Endothelial cell of umbilical vein (primary cell): ENCODE data around the gene FLACC1. TPM values are rescaled to one million over a fixed set of nuclear protein-coding genes. Genes with fewer than 3 reads are reported as not detected.

Experiments
- BruUV-seq: library from RNA; stranded (reverse); fragments of 400-500 nt; replicated peaks from 2 replicates; lab custom pipeline; 2021; lab: Mats Ljungman, UMichigan
- CTCF ChIA-PET: fragments of 300-600, 350-600 bp; sonication (Branson Sonifier 250); formaldehyde crosslinking; loops from one replicate; lab custom pipeline; 2021; ENCODE audit warnings: antibody characterized with exemption, inconsistent platforms; lab: Charles Lee
- POLR2A ChIA-PET: fragments of 300-600, 350-600 bp; sonication (Branson Sonifier 250); formaldehyde crosslinking; loops from one replicate; lab custom pipeline; 2021; ENCODE audit warnings: antibody characterized with exemption, inconsistent platforms; lab: Charles Lee
- DNase-seq: peaks from one replicate; pipeline ENCODE4 v3.0.0-alpha.2; 2011; ENCODE audit warnings: low read depth, low spot score
- FAIRE-seq: peaks from 2 replicates; lab custom pipeline; 2011; peaks lifted over from hg19 to GRCh38; lab: Jason Lieb, UNC
- H2AFZ ChIP-seq: 2 replicates; pipeline ENCODE4 v1.6.0; 2012; ENCODE audit warnings: low read depth, low read length, control low read depth, inconsistent platforms
- H3K27ac ChIP-seq: 2 replicates; pipeline ENCODE4 v1.5.1; 2011; ENCODE audit warnings: low read depth, mild to moderate bottlenecking, control low read depth, low read length, moderate library complexity; ENCODE audit not compliant: insufficient read depth
- H3K27me3 ChIP-seq, 2 experiments: 2 replicates each; pipeline versions ENCODE4 v1.6.0 to v1.6.1; 2011; ENCODE audit warnings: low read length in 2 of 2, mixed read lengths in 1 of 2; ENCODE audit not compliant: control insufficient read depth in 2 of 2, insufficient read depth in 2 of 2
- H3K36me3 ChIP-seq, 2 experiments: 2 replicates in 1 of 2; 3 replicates in 1 of 2; pipeline ENCODE4 v1.5.1; 2011; ENCODE audit warnings: low read length in 2 of 2, mild to moderate bottlenecking in 1 of 2, moderate library complexity in 1 of 2; ENCODE audit not compliant: control insufficient read depth in 2 of 2, insufficient read depth in 2 of 2; ENCODE audit errors: extremely low read depth in 1 of 2
- H3K4me1 ChIP-seq: 3 replicates; pipeline ENCODE4 v1.5.1; 2011; ENCODE audit warnings: mild to moderate bottlenecking, low read length; ENCODE audit not compliant: control insufficient read depth, insufficient read depth; ENCODE audit errors: extremely low read depth
- H3K4me2 ChIP-seq: 2 replicates; pipeline ENCODE4 v1.6.1; 2011; ENCODE audit warnings: low read length, control low read depth, mixed read lengths; ENCODE audit not compliant: insufficient read depth
- H3K4me3 ChIP-seq, 3 experiments: fragments of 200-600 bp in 1 of 3; sonication (generic), shearing (Covaris generic) in 1 of 3; replicated peaks in 1 of 3; 2 replicates each; pipeline ENCODE4 v1.5.1; 2011 to 2016; ENCODE audit warnings: control low read depth in 3 of 3, low read length in 3 of 3, mild to moderate bottlenecking in 2 of 3, inconsistent platforms in 1 of 3, low read depth in 1 of 3, moderate library complexity in 1 of 3; ENCODE audit not compliant: insufficient read depth in 1 of 3
- H3K79me2 ChIP-seq: 2 replicates; pipeline ENCODE4 v1.6.0; 2012; ENCODE audit warnings: low read length, inconsistent platforms; ENCODE audit not compliant: control insufficient read depth, insufficient read depth
- H3K9ac ChIP-seq: replicated peaks from 2 replicates; pipeline ENCODE3; 2011; ENCODE audit warnings: low read length, control low read depth; ENCODE audit not compliant: insufficient read depth; ENCODE audit errors: extremely low read depth
- H3K9me1 ChIP-seq: replicated peaks from 3 replicates; pipeline ENCODE4 v1.6.0; 2011; ENCODE audit warnings: mild to moderate bottlenecking, low read length; ENCODE audit not compliant: control insufficient read depth, insufficient read depth; ENCODE audit errors: extremely low read depth
- H3K9me3 ChIP-seq: replicated peaks from 2 replicates; pipeline ENCODE4 v1.5.1; 2012; ENCODE audit warnings: low read length, inconsistent platforms; ENCODE audit not compliant: control insufficient read depth, insufficient read depth
- H4K20me1 ChIP-seq: replicated peaks from 2 replicates; pipeline ENCODE3; 2011; ENCODE audit warnings: mild to moderate bottlenecking, low read length; ENCODE audit not compliant: control insufficient read depth, insufficient read depth; ENCODE audit errors: extremely low read depth
- CTCF ChIP-seq, 2 donors: IDR thresholded peaks; 1 replicate in 1 of 2; 2 replicates in 1 of 2; pipeline ENCODE4 v1.5.1; 2011; ENCODE audit warnings: low read length in 2 of 2, mild to moderate bottlenecking in 2 of 2, moderate library complexity in 2 of 2, control low read depth in 1 of 2, inconsistent platforms in 1 of 2, low read depth in 1 of 2; ENCODE audit not compliant: insufficient read depth in 1 of 2; ENCODE audit errors: extremely low read depth in 1 of 2
- EZH2 ChIP-seq: IDR thresholded peaks from 2 replicates; pipeline ENCODE4 v1.6.1; 2012; ENCODE audit warnings: borderline replicate concordance, low read depth, mild to moderate bottlenecking, moderate library complexity, low read length, inconsistent platforms; ENCODE audit not compliant: severe bottlenecking
- FOS ChIP-seq: IDR thresholded peaks from 2 replicates; pipeline ENCODE4 v1.6.1; 2011; ENCODE audit warnings: mild to moderate bottlenecking, low read length, moderate library complexity, borderline replicate concordance; ENCODE audit not compliant: insufficient read depth
- JUN ChIP-seq: IDR thresholded peaks from 2 replicates; pipeline ENCODE4 v1.6.1; 2011; ENCODE audit warnings: borderline replicate concordance, low read depth; ENCODE audit not compliant: insufficient read length, insufficient read depth
- MYC ChIP-seq: IDR thresholded peaks from one replicate; pipeline ENCODE4 v1.6.1; 2011; ENCODE audit warnings: mild to moderate bottlenecking, low read depth, low read length
- POLR2AphosphoS5 ChIP-seq: IDR thresholded peaks from 2 replicates; pipeline ENCODE4 v1.6.1; 2012; ENCODE audit warnings: low read depth, mild to moderate bottlenecking, control low read depth, low read length, moderate library complexity; ENCODE audit not compliant: insufficient read depth
- dilution Hi-C: fragments of 300-500 bp; cut with MboI; formaldehyde crosslinking; loops from one replicate; pipeline ENCODE4 v1.15.0; 2019; ENCODE audit warnings: low sequenced_read_pairs; ENCODE audit not compliant: extremely low pct_ligation_motif_present
- intact Hi-C: fragments of 100-400 bp; cut with micrococcal nuclease; formaldehyde crosslinking; loops from one replicate; pipeline ENCODE4 v1.10.0; 2022
- polyA plus RNA-seq, 4 experiments: library from polyadenylated mRNA; depleted of rRNA in 3 of 4; stranded (reverse) in 3 of 4; unstranded in 1 of 4; fragments of >200 nt; gene quantifications; 2 replicates each; pipeline versions ENCODE4 v1.2.1 to v1.2.3, GENCODE V29; 2011 to 2012; ENCODE audit warnings: missing spikeins in 1 of 4
- total RNA-seq: library from RNA; stranded (reverse); gene quantifications from 2 replicates; pipeline ENCODE4 v1.2.3, GENCODE V29; 2021

Gene FLACC1
- total and polyA plus RNA-seq, 2 donors (not counting 3 experiments of a cell fraction or from before 2014, with no cell fraction given) = 0.11 to 1.4 TPM

GRCh38 chr2:201275990-201276389, 81.2 kb downstream of the FLACC1 start:
- Histone ChIP-seq H4K20me1 (no peaks in the 10 kb centered on the region), H2AFZ (no peak overlapping the region), H3K9me1 (no peaks in the 10 kb centered on the region), H3K4me3 (no peak overlapping the region), H3K4me2 (no peak overlapping the region), H3K36me3 (no peaks in the 10 kb centered on the region), H3K27ac (no peak overlapping the region), H3K27me3 (no peaks in the 10 kb centered on the region), H3K79me2 (no peaks in the 10 kb centered on the region), H3K4me1 (no peaks in the 10 kb centered on the region), H3K9me3 (no peaks in the 10 kb centered on the region), H3K9ac (no peak overlapping the region)
- dilution Hi-C loops = no loop called here
- intact Hi-C loops = no loop called here
- DNase-seq (no peak), FAIRE-seq (no peak)
- TF ChIP-seq EZH2 (no peak), POLR2AphosphoS5 (no peak), FOS (no peak)
- POLR2A ChIA-PET = no interaction called here
- BruUV-seq = no TSS peak
- CTCF ChIA-PET = interaction anchor here (0.6 to 1.7 kb wide), 2 partner anchors 9 to 44 kb away, joined by 3 to 7 read pairs; no protein-coding TSS in a partner anchor

- CTCF ChIA-PET = interaction anchor here (1.1 kb wide), 1 partner anchor 14 kb away, joined by 3 read pairs; no protein-coding TSS in a partner anchor
- Histone ChIP-seq H3K36me3 (no peaks in the 10 kb centered on the region), H4K20me1 (no peaks in the 10 kb centered on the region), H3K4me1 (no peaks in the 10 kb centered on the region), H2AFZ (no peak overlapping the region), H3K9ac (no peak overlapping the region), H3K79me2 (no peaks in the 10 kb centered on the region), H3K9me1 (no peaks in the 10 kb centered on the region), H3K4me2 (no peak overlapping the region), H3K4me3 (no peak overlapping the region), H3K27me3 (no peaks in the 10 kb centered on the region), H3K27ac (no peak overlapping the region), H3K9me3 (no peaks in the 10 kb centered on the region)
- FAIRE-seq (no peak), DNase-seq (no peak)
- no peak for TF ChIP-seq FOS
- TF ChIP-seq CTCF (IDR thresholded peaks at IDR 0.05; ENCODE audit: extremely low read depth in 1 of 2, insufficient read depth in 1 of 2, low read depth in 1 of 2, low read length in 2 of 2) = no peak
- no peak for TF ChIP-seq JUN
- no peak for TF ChIP-seq MYC
- TF ChIP-seq EZH2 = no peak
- dilution Hi-C loops = no loop called here
- POLR2A ChIA-PET = no interaction called here
- intact Hi-C loops = no loop called here
- BruUV-seq = no TSS peak
Observed at GRCh38 chr2:201275069-201275468, 82.1 kb downstream of the FLACC1 start.
